Measurements from ENCODE around the gene KIN. TPM values are rescaled to one million over a fixed set of nuclear protein-coding genes. Genes with fewer than 3 reads are reported as not detected.
A peak's percentile ranks its signal among the peaks of the same experiment; 100 is the strongest.

The KIN gene
- total RNA-seq, 1 experiment from 2014 or later: 8.4 TPM

DNA sequence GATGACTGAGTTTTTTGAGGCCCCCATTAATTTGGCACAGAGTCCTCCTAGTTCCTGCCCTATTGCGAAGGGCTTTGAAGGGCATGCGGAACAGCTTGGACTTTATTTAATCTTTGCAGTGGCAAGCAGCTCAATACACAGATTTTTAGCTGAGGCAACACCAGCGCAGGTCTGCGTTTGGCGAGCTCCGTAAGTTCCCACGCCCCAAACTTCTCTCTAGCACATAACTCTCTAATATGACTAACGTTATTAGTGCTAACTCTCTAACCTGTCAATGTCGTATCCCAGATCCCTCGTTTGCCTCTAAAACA is 30.1 kb upstream of the KIN start:
- H3K27ac ChIP-seq (ENCODE audit: low read length): peak overlapping the region; percentile 76
- H3K36me3 ChIP-seq (ENCODE audit: control insufficient read depth, insufficient read depth, low read length): no peaks in the 10 kb centered on the region; the same call in 1 of the 2 replicates
- TF ChIP-seq TCF7L2 (IDR thresholded peaks at IDR 0.05; ENCODE audit: low read depth, low read length) (no peak), SIN3A (IDR thresholded peaks at IDR 0.05; ENCODE audit: borderline replicate concordance, insufficient read depth, low read depth, low read length) (no peak), POLR2AphosphoS5 (IDR thresholded peaks at IDR 0.05; ENCODE audit: low read depth, low read length) (no peak)
- TF ChIP-seq, protein P1, sequence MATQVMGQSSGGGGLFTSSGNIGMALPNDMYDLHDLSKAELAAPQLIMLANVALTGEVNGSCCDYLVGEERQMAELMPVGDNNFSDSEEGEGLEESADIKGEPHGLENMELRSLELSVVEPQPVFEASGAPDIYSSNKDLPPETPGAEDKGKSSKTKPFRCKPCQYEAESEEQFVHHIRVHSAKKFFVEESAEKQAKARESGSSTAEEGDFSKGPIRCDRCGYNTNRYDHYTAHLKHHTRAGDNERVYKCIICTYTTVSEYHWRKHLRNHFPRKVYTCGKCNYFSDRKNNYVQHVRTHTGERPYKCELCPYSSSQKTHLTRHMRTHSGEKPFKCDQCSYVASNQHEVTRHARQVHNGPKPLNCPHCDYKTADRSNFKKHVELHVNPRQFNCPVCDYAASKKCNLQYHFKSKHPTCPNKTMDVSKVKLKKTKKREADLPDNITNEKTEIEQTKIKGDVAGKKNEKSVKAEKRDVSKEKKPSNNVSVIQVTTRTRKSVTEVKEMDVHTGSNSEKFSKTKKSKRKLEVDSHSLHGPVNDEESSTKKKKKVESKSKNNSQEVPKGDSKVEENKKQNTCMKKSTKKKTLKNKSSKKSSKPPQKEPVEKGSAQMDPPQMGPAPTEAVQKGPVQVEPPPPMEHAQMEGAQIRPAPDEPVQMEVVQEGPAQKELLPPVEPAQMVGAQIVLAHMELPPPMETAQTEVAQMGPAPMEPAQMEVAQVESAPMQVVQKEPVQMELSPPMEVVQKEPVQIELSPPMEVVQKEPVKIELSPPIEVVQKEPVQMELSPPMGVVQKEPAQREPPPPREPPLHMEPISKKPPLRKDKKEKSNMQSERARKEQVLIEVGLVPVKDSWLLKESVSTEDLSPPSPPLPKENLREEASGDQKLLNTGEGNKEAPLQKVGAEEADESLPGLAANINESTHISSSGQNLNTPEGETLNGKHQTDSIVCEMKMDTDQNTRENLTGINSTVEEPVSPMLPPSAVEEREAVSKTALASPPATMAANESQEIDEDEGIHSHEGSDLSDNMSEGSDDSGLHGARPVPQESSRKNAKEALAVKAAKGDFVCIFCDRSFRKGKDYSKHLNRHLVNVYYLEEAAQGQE (IDR thresholded peaks at IDR 0.05; ENCODE audit: insufficient read depth in 1 of 2, low read depth in 2 of 2, low read length in 1 of 2): no peak
- TF ChIP-seq, protein P2, sequence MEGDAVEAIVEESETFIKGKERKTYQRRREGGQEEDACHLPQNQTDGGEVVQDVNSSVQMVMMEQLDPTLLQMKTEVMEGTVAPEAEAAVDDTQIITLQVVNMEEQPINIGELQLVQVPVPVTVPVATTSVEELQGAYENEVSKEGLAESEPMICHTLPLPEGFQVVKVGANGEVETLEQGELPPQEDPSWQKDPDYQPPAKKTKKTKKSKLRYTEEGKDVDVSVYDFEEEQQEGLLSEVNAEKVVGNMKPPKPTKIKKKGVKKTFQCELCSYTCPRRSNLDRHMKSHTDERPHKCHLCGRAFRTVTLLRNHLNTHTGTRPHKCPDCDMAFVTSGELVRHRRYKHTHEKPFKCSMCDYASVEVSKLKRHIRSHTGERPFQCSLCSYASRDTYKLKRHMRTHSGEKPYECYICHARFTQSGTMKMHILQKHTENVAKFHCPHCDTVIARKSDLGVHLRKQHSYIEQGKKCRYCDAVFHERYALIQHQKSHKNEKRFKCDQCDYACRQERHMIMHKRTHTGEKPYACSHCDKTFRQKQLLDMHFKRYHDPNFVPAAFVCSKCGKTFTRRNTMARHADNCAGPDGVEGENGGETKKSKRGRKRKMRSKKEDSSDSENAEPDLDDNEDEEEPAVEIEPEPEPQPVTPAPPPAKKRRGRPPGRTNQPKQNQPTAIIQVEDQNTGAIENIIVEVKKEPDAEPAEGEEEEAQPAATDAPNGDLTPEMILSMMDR (IDR thresholded peaks at IDR 0.05): no peak
- H3K4me1 ChIP-seq (ENCODE audit: control insufficient read depth, insufficient read depth, low read length): peaks cover 4% of the 10 kb centered on the region; the same call in 1 of the 2 replicates
- no peaks in the 10 kb centered on the region for H3K9me3 ChIP-seq (ENCODE audit: control insufficient read depth, insufficient read depth, low read depth, low read length)
- H3K27me3 ChIP-seq (ENCODE audit: control insufficient read depth, insufficient read depth, low read length): no peaks in the 10 kb centered on the region
- ATAC-seq (peak; percentile 28), DNase-seq (ENCODE audit: low read depth, low spot score) (no peak)
- BruUV-seq (replicated peaks): TSS peak; percentile 92
- peak overlapping the region; percentile 90 to 91 for H3K4me3 ChIP-seq (ENCODE audit: low read depth in 2 of 2, low read length in 2 of 2)
- ChIA-PET CTCF (interaction anchor here (0.7 kb wide), 1 partner anchor 1485 kb away, joined by 3 read pairs; no protein-coding TSS in a partner anchor), POLR2A (no interaction called here)
- in situ Hi-C loops (cut with HindIII; ENCODE audit: low pct_unique_long_range_greater_than_20kb, low sequenced_read_pairs) (no loop called here), intact Hi-C loops (cut with micrococcal nuclease; ENCODE audit: unreplicated experiment) (no loop called here)

GRCh38 chr10:7817576-7817975 is 29.8 kb upstream of the KIN start:
- no peak for ATAC-seq
- ChIA-PET CTCF (interaction anchor here (0.7 kb wide), 1 partner anchor 1485 kb away, joined by 3 read pairs; no protein-coding TSS in a partner anchor), POLR2A (no interaction called here)
- TF ChIP-seq POLR2AphosphoS5 (IDR thresholded peaks at IDR 0.05; ENCODE audit: low read depth, low read length) (no peak), TCF7L2 (IDR thresholded peaks at IDR 0.05; ENCODE audit: low read depth, low read length) (no peak), SIN3A (IDR thresholded peaks at IDR 0.05; ENCODE audit: borderline replicate concordance, insufficient read depth, low read depth, low read length) (no peak)
- TF ChIP-seq, protein P2 (IDR thresholded peaks at IDR 0.05): no peak
- TF ChIP-seq, protein P1 (IDR thresholded peaks at IDR 0.05; ENCODE audit: insufficient read depth in 1 of 2, low read depth in 2 of 2, low read length in 1 of 2): no peak
- H3K36me3 ChIP-seq (ENCODE audit: control insufficient read depth, insufficient read depth, low read length): no peaks in the 10 kb centered on the region; the same call in 1 of the 2 replicates
- intact Hi-C loops (cut with micrococcal nuclease; ENCODE audit: unreplicated experiment) (no loop called here), in situ Hi-C loops (cut with HindIII; ENCODE audit: low pct_unique_long_range_greater_than_20kb, low sequenced_read_pairs) (no loop called here)
- peak overlapping the region; percentile 90 to 91 for H3K4me3 ChIP-seq (ENCODE audit: low read depth in 2 of 2, low read length in 2 of 2)
- no peak for DNase-seq (ENCODE audit: low read depth, low spot score)
- peaks cover 4% of the 10 kb centered on the region; the same call in 1 of the 2 replicates for H3K4me1 ChIP-seq (ENCODE audit: control insufficient read depth, insufficient read depth, low read length)
- BruUV-seq (replicated peaks): no TSS peak
- H3K27ac ChIP-seq (ENCODE audit: low read length): peak overlapping the region; percentile 76
- H3K27me3 ChIP-seq (ENCODE audit: control insufficient read depth, insufficient read depth, low read length): no peaks in the 10 kb centered on the region
- no peaks in the 10 kb centered on the region for H3K9me3 ChIP-seq (ENCODE audit: control insufficient read depth, insufficient read depth, low read depth, low read length)

Measured in Panc1 (cell line).